Cardiac fibroblast (primary cell): ENCODE data around the gene FREM3.
A peak's percentile ranks its signal among the peaks of the same experiment; 100 is the strongest.
"Not testable (repeated sequence)": the region's sequence is repeated elsewhere in the genome, so short reads cannot be mapped to it uniquely, and the experiment has no call there.

Source experiments
- DNase-seq, 2 donors: peaks; one replicate each; pipeline versions ENCODE4 v3.0.0 to v3.0.0-alpha.2; 2010; ENCODE audit warnings: low read depth in 2 of 2
- H3K4me3 ChIP-seq, 2 donors: replicated peaks in 1 of 2; 1 replicate in 1 of 2; 2 replicates in 1 of 2; pipeline ENCODE4 v1.5.1; 2011; ENCODE audit warnings: low read depth in 2 of 2, low read length in 2 of 2, mild to moderate bottlenecking in 2 of 2, moderate library complexity in 1 of 2
- CTCF ChIP-seq: IDR thresholded peaks from one replicate; pipeline ENCODE4 v1.5.1; 2011; ENCODE audit warnings: low read depth, mild to moderate bottlenecking, low read length, inconsistent platforms

The FREM3 gene

GRCh38 chr4:143701365-143701764 is 890 bp upstream of the FREM3 start:
- DNase-seq, result no peak
- TF ChIP-seq CTCF, result no peak
- H3K4me3 ChIP-seq, result no peak overlapping the region

- DNase-seq, result peak; percentile 4 to 26
- TF ChIP-seq CTCF, result no peak
- H3K4me3 ChIP-seq, result no peak overlapping the region
These were observed 444 bp downstream of the FREM3 start for GRCh38 chr4:143700046-143700415.

GRCh38 chr4:143699331-143700045 is 987 bp downstream of the FREM3 start:
- H3K4me3 ChIP-seq, result no peak overlapping the region

GRCh38 chr4:143693856-143694255 is 6.6 kb downstream of the FREM3 start:
- H3K4me3 ChIP-seq, result no peak overlapping the region
- no peak for DNase-seq
- TF ChIP-seq CTCF, result no peak

More at GRCh38 chr4:143699331-143700045, 987 bp downstream of the FREM3 start:
- DNase-seq, result no peak
- TF ChIP-seq CTCF, result no peak

- no peak for DNase-seq
- H3K4me3 ChIP-seq, result no peak overlapping the region
These were observed 8.2 kb downstream of the FREM3 start for GRCh38 chr4:143692241-143692640.

GRCh38 chr4:143679434-143679833 is 21.0 kb downstream of the FREM3 start:
- DNase-seq, result no peak
- TF ChIP-seq CTCF, result no peak

More at GRCh38 chr4:143692241-143692640, 8.2 kb downstream of the FREM3 start:
- TF ChIP-seq CTCF, result no peak

GRCh38 chr4:143673629-143674028 is 26.8 kb downstream of the FREM3 start:
- DNase-seq, result not testable (repeated sequence)

More at GRCh38 chr4:143679434-143679833, 21.0 kb downstream of the FREM3 start:
- H3K4me3 ChIP-seq, result no peak overlapping the region

More at GRCh38 chr4:143673629-143674028, 26.8 kb downstream of the FREM3 start:
- H3K4me3 ChIP-seq, result not testable (repeated sequence)
